ENCODE data around the gene ADAMTSL2.

The ADAMTSL2 gene

DNA sequence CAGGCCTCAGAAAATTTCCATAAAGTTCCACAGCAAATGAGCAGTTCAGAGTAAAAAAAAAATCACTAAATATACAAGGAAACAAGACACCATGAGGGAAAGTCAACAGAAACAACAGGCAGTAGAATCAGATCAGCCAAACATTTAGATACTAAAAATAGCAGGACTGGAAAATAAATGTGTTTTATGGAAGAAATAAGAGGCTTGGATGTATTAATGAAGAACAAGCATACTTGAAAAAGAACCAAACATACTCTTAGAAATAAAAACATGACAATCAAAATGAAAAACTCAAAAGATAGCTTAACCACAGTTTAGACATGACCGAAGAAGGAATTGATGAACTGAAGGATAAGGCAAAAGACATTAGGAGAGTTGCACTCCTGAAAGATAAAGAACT lies 32.4 kb upstream of the ADAMTSL2 start:
- DNase-seq, result no peak

DNA sequence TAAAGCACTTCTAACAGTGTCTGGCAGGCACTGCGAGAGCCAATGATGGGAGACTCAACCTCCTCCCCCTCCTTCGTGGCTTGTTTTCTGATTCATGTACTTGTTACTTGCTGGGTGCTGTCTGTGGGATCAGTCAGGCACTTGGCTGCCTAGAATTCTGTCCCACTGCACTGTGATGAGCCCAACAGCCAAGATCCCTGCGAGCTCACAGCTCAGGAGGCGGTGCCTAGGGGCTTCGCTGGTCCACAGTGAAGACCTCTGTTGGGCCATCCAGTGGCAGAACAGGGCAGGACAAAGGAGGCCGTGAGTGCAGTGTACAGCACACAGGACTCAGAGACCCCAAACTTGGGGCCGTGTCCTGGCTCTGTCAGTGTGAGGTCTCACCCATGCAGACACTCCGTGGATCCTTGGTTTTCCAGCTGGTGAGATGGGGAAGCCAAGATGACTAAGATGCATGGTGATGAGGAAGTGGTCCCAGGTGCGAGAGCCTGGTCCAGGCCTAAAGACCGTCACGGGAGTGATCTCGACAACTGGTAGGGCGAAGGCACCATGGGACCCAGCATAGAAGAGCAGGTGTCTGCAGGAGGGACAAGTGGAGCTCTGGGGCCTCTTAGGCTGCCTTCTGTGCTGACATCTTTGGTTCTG lies 29.2 kb upstream of the ADAMTSL2 start:
- DNase-seq, result no peak

DNA sequence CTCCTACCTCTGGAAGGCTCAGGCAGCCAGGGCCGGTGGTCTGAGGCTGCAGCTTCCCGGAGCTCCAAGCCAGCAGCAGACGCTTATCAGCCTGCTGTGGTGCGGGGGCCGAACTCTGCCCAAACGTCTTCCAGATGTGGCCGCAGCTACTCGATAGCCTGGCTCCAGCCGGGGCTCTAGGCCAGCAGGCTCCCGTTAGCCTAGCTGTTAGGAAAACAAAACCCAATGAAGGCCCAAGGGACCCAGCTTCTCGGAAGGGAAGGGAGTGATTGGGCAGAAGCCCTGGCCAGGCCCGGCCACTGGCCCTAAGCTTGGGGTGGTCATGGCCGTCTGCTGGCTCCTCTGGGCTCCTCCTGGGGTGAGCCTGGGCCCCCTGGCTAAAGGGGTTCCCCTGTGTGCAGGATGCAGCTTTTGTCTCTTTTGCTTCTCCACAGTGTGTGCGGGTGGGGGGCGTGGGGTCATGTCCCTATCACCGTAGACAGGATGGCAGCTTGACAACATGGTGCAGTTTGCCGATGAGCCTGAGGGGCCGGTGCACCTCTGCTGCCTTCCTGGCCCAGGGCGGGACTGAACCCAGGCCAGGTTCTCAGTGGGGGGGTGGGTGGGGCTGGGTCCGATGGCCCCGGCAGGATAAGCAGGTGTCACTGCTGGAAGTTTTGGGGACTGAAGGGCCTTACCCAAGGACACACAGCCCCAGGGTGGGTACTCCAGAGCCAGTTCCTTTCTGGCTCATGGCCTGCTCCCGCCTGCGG lies 28.4 kb upstream of the ADAMTSL2 start:
- DNase-seq, result no peak

DNA sequence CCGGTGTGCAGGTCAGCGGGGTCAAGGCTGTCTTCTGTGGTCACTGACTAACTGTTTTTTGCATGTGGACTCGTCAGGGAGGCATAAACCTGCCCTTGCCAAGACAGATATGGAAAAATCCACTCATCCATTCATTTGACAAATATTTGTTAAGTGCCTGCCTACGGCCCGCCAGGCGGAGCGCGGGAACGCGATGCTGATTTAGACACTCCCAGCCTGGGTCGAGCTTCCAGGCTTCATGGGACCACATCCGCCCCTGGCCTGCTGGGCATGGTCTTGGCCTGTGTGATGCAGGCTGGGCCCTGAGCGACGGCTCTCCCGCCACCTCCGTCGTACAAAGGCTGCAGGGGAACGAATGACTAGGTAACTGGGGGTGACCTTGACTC lies 27.9 kb upstream of the ADAMTSL2 start:
- DNase-seq, result no peak

DNA sequence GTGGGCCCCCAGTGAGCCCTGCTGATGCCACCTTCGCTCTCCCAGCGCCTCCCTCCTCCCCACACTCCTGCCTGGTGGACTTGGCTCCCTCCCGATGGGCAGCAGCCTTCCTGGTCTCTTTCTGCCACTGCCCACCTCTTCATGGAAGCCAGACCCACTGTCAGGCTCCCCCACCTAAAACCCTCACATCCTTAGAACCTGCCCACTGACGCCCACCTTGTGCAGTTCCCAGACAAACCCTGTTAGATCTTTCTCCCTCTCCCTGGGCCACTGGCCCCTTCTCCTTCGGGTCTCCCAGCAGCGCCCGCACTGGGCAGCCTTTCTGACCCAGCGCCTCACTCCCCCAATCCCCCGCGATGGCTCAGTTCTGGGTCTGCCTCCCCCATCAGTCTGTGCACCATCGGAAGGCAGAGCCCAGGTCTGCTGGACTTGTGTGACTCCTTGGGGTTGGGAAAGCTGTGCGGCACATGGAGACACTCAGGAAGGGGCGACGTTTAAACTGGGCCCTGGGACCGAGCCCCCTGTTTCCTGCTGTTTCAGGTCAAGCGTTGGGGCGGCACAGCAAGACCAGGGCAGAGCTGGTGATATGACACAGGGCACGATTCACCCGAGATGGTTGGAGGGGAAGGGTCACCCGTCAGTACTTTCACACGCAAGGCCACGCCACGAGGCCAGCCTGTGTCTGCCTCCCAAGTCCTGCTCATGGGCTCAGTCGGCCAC lies 27.1 kb upstream of the ADAMTSL2 start:
- DNase-seq, result no peak

DNA sequence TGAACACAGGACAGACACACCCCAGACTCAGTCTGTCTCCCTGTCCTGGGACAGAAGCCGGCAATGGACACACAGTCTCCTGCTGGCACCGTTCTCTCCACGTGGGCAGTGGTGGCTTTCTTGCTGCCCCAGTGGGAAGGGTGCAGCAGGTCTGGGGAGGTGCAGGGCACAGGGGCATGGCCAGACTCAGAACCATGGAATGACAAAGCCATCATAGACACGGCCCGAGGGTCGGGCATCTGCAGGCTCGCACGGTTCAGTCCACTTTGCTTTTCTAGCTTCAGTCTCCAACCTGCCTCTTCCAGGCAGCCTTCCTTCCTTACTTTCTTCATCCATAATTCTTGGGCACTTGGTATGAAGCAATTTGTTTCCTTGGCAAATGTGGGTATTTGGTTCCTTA lies 26.5 kb upstream of the ADAMTSL2 start:
- no peak for DNase-seq

DNA sequence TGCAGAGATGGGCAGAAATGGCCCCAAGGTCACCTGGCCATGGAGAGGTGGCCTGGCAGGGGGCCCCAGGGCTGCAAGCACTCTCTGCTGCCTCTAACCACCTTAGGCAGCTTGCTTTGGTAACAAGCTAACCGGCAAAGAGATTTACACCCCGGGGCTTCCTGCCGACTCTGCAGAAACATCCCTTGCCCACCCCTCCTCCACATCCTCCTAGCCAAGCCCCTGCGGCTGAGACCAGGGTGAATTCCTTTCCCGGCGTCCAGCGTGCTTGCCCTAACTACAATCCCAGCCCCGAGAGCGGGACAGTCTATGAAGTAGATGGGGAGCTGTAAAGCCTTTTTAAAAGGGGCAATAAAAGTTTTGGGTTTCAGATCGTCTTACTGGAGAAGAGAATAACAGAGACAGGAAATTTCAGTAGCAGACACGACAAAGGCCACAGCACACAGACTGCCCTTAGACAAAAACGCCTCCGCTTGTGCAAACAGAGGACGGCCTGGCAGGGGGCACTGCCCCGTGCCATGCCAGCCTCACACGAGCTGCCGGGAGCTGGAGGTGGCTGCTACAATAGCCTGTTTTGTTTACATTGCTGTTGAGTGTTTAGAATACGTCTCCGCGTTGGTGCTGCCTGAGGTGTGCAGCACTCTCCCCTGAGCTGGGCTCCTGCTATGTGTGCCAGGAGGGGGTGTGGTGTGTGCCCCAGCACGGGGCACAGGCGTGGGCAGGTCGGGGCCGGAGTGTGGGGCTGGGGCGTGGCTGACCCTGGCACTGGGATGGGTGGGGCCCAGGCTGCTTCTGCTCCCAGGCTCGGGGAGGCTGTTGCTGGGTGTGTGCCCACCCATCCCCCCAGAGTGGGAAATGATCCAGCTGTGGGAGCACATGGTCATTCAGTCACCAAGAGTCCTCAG lies 25.1 kb upstream of the ADAMTSL2 start:
- DNase-seq, result peak; percentile 25 to 68

DNA sequence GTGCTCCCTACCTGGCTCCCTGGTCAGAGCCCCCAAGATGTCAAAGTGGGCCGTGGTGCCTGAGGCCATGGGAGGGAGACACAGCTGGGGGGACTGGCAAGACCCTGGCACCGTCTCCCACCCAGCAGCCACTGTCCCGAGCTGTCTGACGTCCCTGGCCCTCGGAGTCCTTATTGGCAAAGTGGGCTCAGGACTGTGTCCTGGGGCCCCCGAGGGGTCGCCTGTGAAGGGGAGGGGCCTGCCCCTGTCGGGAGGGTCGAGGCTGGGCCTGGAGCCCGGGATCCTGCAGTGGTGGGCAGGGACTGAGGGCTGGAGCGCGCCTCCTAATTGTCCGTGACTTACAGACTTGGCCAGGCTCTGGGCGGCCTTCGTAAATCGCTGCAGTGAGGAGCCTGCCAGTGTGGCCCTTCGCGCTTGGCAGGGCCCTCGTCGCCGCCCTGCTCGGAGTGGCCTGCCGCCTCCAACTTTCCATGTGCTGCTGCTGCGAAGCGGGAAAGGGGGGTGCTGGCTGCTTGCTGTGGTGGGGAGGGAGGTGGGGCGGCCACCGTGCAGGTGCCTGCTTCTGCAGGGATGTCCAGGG lies 23.5 kb upstream of the ADAMTSL2 start:
- no peak for DNase-seq

DNA sequence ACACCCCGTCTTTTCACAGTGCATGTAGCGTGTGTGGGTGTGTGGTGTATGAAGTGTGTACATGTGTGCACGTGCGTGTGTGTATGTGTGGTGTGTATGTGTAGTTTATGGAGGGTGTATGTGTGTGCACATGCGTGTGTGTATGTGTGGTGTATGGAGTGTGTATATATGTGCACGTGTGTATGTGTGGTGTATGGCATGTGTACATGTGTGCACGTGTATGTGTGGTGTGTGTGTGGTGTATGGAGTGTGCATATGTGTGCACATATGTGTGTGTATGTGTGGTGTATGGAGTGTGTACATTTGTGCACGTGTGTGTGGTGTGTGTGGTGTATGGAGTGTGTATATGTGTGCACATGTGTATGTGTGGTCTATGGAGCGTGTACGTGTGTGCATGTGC lies 22.9 kb upstream of the ADAMTSL2 start:
- DNase-seq, result no peak

DNA sequence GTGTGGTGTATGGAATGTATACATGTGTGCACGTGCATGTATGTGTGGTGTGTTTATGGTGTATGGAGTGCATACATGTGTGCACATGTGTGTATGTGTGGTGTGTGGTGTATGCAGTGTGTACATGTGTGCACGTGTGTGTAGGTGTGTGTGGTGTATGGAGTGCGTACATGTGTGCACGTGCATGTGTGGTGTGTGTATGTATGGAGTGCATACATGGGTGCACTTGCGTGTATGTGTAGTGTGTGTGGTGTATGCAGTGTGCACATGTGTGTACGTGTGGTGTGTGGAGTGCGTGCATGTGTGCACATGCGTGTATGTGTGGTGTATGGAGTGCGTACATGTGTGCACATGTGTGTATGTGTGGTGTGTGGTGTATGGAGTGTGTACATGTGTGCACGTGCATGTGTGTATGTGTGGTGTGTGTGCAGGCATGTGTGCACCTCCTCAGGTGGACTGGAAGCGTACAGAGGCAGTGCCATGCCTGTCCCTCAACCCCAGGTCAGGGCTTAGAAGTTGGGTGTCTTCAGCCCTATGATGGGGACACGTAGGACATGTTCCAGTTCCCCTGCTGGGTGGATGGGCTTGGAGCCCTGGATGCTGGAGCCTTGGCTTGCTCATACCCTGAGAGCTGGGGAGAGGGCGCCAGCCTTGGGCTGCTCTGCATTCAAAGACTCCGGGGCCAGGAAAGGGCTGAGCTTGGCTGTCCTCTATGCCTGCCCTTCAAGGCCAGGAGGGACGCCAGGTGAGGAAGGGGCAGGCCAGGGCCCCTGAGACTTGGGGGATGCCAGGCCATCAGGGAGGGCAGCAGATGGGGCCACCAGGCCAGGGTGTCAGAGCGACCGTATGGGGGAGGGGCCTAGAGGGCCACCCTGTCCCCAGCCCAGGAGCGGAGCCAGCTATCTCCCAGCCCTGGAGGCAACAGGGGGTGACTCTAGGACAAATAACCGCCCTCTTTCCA lies 22.0 kb upstream of the ADAMTSL2 start:
- DNase-seq, result no peak

DNA sequence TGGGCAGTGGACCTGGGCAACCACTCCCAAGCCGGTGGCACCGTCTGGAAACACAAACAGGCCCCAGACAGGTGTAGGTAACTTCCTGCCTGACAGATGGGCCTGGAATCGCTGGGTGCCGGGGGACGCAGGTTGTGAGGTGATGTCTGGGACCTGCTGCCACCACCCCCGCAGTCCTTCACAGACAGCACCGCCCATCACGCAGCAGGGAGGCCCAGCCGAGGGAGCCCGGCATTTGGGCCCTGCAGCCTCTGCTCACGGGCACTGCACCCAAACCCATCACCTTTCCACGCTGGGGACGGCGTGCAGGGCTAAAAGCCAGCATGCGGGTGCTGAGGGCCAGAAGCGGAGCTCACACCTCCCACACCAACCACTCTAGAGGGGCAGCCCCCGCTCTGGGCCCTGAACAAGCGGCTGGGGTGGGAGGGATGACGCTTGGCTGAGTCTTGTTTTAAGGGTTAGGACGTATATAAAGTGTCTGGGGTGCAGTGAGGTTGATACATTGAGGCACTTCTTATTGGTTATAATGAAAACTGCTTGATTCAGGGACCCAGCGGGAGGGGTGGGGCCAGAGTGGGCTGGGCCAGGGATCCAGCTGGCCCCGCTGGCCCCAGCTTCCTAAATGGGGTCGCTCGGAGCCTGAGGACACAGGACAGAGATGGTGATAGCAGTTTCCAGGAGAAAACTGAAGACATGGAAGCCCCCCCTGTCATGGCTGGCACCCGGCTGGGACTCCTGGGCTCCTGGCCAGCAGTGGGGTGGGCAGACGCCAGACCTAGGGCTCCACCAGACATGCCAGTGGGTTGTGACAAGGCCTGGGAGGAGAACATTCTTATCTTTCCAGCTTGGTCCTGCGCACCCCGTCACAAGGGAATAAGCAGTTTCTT lies 21.0 kb upstream of the ADAMTSL2 start:
- DNase-seq, result peak in 1 of 2 donors; percentile 27

DNA sequence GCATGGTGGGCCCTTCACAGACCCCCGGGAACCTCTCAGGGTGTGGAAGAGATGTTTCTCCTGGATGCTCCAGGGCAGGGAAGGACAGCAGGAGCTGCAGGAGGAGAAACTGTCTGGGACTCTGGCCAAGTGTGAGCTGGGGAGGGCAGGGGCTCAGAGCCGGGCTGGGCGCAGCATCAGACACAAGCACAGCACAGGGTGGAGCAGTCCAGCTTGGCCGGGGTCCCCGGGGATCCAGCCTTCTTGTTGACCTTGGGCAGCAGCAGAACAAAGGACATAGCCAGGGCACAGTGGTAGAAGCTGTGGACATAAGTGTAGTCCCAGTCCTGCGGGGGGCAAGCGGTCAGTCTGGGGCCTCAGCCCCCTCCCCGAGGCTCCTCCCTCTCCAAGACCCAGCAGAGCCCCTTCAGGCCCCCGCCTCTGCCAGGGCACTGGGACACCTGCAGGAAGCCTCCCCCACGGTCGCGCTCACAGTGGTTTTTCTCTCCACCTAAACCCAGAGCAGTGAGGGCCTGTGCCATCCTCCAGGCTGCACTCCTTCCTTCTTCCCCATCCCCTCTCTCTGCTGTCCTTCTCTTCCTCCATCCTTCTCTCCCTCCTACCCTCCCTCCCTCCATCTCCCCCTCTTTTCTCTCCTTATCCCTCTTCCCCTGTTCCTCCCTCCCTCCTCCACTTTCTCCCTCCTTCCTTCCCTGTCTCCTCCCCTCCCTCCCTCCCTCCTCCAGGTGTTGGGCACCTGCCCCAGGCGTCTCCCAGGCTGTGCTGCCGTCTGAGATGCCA lies 19.9 kb upstream of the ADAMTSL2 start:
- peak; percentile 38 to 73 for DNase-seq

DNA sequence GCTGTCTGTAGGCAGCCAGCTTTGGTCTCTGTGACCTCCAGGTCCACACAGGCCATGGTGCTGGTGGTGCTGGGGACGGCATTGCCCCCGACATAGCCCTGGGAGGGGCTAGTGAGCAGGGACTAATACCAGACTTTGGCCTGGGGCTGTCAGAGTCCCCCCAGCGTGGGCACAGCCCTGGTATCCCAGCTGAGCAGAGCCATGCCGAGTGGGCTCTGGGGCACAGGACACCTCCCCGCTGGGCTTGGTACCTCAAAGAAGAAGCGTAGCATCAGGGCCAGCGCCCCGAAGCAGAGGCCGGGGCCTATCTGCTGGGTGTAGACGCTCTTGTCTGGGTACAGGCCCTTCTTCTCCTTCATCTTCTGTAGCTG lies 19.3 kb upstream of the ADAMTSL2 start:
- no peak for DNase-seq

DNA sequence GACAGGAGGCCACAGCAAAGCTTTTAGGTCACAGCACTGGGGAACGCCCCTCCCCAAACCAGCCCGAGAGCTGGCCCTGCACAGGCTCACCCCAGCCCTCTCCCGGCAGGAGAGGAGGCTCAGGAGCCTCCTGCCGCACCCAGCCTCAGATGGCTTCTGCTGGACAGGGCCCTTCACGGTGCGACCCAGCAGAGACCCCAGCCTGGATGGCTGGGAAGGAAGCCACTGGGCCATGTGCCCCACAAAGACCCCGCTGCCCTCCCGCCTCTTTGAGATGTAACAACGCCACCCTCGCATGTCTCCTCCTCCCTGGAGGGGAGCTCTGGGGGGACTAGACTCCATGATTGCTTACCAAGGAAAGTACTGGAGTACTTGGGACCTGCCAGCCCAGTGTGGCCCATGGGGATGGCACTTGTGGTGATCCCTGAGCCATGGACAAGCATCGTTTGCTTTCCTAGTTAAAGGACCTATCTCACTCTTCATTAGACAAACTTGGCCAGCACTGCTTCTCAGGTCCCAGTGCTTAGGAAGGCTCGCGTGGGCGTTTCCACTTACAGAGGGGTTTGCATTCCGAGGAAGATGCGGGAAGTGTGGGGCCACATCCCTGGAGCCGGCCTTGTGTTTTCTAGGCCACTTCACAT lies 18.8 kb upstream of the ADAMTSL2 start:
- DNase-seq, result no peak

DNA sequence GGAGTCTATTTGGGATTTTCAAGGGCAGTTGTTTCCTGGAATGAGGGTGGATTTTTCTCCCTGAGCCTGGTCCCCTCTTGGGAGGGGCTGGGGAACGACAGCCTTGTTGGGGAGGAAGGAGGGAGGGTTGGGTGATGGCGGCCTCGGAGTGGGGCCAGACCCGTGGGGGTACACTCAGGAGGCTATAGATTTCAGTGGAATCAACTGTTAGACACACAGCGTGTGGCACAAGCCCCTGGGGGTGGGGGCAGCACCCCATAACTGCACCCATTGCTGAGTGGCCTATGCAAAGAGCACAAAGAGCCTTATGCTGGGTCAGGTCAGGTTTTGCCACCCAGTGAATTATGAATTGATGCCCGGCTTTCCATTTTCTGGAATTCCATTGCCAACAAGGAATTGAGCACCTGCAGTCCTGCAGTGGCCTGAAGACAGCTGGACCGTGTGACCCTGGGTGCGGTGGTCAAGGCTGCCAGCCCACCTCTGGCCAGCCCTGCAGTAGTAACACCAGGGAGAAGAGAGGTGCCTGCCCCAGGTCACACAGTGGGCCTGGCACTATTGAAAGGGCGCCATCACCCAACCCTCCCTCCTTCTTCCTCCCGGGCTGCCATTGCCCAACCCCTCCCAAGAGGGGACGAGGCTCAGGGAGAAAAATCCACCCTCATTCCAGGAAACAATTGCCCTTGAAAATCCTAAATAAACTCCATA lies 18.1 kb upstream of the ADAMTSL2 start:
- DNase-seq, result no peak

DNA sequence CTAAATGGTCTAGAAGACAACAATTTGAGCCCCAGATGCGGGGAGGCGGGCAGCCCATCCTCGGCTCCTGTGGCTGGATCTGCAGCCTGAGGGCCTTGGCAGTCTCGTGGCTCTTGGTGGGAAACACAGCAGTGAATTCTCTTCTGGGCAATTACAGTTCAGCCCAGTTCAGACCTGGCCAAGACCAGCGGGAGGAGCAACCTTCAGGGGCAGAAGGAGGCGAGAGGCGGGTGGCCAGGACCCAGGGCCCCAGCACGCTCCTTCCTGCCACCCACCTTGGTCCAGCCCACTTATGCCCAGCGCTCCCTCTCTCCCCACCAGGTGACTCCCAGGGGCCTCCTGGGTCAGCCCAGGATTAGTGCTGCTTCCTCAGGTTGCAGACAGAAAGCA lies 17.5 kb upstream of the ADAMTSL2 start:
- DNase-seq, result no peak

DNA sequence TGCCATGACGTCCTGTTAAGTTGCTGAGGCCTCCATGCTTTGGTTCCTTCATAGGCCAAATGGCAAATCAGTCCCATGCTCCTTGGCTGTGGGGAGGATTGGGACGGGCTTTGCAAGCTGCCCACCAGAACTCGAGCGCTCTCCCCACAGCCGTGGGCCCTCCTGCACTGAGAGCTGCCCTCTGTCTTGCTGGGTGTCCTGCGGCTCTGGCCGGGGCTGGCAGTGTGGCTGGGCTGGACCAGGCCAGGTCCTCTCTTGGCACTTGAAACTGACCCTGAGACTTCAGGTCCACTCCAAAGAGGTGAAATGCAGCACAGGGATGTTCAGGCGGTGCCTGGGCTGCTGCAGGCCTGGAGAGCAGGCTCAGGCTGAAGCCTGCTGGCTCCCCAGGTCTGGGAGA lies 16.8 kb upstream of the ADAMTSL2 start:
- DNase-seq, result no peak

DNA sequence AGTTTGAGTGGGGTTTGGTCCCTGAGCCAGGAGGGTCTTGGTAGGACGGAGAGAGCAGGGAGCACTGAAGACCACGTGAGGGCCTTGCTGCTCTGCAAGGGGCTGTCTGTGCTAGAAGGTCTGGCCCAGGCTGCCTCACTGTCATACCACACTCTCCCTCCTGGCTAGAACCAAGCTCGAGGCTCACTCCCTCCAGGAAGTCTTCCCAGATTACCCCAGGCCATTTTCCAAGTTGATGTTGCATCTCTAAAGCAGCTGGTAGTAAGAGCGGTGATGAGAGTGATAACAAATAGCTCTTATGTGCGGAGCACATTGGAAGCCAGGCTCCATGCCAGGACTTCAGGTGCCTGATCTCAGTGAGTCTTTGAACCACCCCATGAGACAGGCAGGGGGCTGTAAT lies 16.3 kb upstream of the ADAMTSL2 start:
- DNase-seq, result no peak

Data from hippocampal formation (tissue), 2 donors.